Retina (tissue), 1 donor: Measurements from ENCODE around the gene GPX3.

Source experiments
- DNase-seq: peaks from one replicate; pipeline ENCODE4 v3.0.0-alpha.2; 2016

Gene GPX3

DNA sequence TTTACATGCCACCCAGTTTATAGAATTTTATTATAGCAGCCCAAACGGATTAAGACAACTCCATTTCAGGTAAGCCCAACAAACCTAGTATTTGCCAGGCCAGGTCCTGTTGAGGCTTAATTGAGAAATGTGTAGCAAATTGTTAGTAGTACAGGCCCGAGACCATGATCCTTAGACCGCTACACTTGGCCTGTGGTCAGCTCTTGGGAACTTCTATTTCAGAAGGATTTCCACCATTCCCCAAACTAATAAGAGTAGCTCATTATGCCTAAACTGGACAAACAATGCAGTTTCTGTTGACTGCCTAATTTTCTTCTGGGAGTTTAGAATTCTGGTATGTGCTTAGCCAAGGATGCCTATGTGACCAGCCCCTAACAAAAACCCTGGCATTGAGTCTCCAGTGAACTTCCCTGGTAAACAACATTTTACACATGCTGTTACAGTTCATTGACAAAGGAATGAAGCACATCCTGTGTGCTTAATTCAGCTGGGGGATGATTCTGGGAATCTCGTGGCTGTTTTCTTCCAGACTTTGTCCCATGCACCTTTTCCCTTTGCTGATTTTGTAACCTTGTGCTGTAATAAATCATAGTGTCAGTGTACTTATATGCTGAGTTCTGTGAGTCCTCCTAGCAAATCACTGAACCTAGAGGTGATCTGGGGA is 5.6 kb upstream of the GPX3 start:
- no peak for DNase-seq

DNA sequence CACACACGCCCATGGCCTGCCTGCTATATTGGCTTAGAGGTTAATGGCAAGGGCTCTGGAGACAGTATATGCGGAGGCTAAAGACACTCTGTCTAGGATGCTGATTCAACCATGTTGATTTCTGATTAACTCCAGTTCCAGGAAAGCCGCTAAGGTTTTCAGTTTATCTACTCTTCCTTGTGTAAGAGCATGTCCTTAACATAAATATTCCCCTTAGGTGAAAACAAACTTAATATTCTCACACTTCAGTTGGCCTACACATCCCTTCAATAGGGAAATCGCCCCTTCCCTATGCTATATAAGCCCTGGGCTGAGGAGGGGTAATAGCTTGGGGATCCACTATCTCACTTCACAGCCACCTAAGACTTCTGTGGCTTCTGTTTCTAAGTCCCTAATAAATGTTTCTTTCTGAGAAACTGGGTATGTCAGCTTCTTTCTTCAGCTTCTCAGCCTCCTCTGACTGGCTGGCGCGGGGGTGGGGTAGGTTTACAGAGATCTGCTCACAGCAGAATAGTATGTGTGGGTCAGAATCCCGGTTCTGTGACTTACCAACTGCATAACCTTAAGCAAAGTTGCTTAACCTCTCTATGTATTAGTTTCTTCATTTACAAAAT is 4.3 kb upstream of the GPX3 start:
- no peak for DNase-seq

DNA sequence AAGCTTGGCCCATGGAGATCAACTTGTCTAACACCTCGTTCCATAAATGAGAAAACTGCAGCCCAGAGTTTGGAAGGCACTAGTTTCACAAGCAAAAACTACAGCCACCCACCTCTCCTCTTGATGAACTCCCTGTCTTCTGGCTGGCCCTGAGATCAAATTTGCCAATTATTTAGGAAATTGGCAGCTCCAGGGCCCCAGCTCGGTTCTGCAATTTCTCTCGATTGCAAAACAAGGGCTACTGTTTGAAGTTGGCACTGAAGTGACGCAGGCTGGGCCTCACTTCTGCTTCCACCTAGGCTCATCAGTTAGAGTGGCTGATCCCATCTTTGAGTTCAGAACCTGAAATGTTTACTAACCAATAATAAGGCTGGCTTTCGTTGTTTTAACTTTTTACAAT is 3.7 kb upstream of the GPX3 start:
- DNase-seq, result no peak

DNA sequence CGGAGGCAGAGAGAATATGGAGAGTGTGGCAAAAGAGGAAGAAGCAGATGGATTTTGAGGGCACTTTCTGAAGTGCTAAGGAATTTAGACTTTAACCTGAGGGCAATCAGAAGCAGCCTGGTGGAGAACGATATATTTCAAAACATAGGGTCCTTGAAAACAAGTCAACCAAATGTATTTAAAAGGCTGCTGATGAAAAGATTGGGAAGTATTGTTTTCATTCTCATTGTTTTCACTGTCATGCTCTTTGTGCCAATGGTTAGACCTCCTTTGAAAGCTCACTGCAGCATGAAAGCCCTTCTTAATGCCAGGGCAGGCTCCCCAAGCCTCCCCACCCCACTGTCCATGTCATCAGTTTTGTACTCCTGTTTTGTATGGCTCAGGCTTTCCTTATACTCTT is 2.5 kb upstream of the GPX3 start:
- no peak for DNase-seq

DNA sequence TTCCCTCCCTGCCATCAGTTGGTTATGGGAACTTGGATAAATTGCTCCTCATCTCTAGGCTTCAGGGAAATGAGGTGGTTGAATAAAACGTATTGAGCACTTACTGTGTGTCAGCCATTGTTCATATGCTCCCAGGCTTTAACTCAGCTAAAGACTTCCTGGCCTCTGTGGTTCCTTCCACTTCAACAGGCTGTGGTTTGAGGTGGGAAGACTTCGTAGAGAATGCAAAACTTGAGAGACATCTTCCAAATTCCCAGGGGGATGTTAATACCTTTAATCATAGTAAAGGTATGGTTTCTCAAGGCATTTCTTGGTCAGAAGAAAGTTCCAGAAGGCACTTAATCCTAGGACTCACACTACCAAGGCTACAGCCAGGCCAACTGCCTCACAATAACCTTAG is 1.5 kb upstream of the GPX3 start:
- DNase-seq, result no peak

DNA sequence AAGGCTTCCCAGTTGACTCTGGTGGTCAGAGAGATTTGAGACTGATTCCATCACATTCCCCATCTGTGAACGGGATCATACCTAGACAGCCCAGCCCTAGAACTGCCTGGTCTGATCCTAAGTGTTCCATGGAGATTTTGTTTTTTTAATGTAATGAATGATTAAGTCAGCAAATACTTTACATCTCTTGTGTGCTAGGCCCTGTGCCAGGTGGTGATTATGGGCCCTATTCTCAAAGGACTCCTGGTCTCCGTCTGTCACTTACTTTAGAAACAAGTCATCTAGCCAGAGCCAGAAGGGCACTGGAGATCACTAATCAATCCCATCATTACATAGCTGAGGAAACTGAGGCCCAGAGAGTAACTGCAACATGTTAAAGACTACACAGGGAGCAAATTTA is 1.1 kb upstream of the GPX3 start:
- no peak for DNase-seq

DNA sequence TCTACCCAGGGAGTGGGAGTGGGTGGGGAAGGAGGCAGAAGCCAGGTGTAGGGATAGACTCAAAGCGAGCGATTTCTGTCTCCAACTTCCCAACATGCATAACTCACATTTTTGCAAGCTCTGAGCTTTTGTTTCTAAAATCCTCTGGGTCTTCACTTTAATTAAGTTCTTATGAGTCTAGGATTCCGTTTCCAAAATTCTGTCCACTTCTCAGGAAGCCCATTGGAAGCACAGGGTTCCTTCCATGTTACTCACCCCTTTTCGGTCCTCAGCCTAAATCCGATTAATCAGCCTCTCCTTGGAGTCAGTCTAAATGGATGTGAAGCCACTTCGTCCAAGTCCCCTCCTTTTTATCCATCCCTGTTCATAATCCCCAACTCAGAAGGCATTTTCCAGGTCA is 1.4 kb downstream of the GPX3 start:
- no peak for DNase-seq

DNA sequence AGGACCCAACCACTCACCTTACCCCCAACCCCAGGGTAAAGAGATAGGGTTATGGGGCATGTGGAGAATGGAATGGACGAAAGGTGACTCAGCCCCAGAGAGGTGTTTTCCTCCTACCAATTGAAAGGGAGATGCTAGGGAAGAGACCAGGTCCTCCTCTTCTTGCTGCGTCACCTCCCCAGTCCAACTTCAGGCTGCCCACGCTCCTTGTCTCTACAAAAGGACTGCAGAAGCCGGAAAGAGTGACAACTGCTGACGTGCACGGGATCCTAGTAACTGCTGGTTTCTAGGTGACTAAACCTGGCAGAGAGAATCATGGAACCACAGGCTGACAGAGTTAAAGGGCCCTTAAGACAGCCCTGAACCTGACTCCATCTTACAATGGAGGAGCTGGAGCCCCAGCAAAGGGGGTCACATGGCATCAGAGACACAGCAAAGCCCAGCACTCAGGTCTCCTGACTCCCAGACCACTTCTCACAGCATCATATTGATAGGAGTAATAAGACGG is 2.2 kb downstream of the GPX3 start:
- DNase-seq, result no peak

DNA sequence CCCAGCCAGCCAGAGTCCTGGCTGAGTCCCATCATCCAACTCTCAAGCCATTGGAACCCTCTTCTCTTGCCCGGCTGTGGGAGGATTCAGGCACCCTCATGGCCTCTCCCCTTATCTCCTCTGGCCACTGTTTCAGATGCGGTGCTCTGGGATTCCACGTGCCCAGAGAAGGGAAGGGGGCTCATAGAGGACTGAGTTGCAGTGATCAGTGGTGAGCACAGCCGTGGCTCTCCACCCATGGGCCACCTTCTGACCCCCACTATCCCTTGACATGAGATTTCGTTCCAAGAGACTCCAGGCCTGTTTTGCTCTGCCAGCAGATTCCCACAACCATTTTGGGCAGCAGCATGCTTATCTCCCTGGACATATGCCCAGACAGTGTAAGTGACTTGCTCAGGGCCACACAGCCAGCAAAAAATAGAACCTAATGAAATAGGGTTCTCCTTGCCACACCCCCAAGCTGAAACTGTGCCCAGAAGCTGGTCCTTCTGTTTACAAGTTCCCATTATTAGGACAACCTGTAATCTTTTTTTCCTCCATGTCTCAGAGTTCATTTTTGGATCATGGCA is 2.7 kb downstream of the GPX3 start:
- no peak for DNase-seq

DNA sequence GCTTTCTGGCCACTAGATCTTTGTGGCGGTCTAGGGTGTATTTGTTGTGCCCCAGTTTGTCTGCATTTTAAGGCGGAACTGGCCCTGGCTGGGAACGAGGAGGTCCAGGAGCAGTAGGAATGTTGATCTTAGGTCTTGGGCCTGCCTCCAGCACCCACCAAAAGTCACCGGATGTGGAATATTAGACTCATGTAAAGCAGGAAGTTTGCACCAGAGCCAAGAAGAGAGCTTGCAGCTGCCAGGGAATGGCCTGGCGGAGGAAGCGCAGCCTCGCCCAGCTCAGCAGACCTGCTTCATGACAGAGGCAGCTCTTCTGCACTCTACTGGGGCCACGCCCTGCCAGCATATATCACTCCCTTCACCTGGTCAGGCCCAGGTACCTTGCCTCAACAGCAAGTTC is 3.3 kb downstream of the GPX3 start:
- no peak for DNase-seq

DNA sequence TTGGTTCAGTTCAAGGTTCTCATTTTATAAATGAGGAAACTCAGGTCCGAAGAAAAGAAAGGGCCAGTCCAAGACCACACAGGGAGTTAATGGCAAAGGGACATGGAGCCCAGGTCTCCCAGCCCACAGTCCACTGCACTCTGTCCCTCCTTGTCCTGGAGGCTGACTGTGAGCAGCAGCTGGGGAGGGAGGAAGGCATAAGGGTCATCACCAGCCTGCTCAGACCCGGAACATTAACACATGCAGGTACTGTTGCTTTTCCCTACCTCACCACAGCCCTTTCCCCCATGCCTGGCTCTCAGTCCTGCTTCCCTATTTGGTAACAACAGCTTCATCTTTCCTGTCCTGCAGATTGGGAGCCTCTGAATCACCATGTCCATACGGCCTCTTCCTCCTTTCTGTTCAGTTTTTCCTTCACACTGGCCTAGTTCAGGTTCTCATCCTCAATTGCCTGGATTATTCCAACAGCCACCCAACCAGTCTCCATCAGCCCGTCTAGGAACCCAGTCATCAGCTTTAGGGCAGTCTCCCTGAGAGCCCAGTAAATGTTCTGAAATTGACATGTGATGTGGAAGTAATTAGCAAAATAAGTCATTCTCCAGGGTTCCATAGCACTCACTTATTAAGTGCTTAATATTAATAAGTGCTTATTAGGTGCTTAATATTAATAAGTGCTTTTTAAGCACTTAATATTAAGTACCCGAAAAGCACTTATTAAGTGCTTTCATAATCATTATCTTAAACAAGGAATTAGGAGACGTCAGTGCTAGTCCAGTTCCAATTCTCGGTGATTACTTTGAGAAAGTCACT is 4.3 kb downstream of the GPX3 start:
- no peak for DNase-seq

DNA sequence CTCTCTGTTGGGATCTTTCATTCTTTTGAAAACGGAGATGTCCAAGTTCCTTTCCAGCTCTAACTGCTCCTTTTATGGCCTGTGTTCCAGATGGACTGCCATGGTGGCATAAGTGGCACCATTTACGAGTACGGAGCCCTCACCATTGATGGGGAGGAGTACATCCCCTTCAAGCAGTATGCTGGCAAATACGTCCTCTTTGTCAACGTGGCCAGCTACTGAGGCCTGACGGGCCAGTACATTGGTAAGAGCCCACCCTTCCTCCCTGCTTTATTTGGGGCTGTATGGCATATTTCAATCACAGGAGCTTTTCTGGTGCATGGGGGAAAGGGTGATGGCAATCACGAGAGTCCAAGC is 4.8 kb downstream of the GPX3 start:
- DNase-seq, result no peak

DNA sequence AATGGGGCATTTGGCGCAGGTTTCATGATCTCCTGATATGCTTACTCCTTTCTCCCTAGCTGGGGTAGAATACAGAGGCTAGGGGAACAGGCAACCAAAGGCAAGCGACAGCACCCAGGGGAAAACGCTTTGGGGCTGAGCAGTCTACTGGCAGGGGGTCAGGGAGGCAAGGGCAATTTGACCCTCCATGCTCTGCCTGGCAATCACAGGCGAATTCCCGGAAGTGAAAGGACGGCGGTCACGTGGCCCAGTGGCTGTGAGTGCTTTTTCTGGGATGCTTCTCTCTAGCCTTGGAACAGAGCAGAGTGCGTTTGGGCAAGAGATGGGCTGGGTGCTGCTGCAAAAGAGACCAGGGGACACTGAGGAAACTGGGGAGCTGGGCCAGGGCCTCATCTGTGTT is 5.7 kb downstream of the GPX3 start:
- DNase-seq, result no peak

DNA sequence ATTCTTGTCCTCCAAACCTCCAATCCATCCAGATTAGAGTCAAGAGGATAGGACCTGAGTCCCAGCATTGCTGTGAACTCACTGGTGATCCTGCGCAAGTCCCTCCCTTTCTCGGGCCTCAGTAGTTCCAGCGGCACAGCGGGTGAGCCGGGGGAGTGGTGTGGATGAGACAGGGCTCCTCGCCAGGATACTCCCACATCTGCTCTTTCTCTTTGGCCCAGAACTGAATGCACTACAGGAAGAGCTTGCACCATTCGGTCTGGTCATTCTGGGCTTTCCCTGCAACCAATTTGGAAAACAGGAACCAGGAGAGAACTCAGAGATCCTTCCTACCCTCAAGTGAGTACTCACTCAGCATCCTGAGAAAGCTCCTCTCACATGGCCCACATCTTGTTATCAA is 6.3 kb downstream of the GPX3 start:
- no peak for DNase-seq

DNA sequence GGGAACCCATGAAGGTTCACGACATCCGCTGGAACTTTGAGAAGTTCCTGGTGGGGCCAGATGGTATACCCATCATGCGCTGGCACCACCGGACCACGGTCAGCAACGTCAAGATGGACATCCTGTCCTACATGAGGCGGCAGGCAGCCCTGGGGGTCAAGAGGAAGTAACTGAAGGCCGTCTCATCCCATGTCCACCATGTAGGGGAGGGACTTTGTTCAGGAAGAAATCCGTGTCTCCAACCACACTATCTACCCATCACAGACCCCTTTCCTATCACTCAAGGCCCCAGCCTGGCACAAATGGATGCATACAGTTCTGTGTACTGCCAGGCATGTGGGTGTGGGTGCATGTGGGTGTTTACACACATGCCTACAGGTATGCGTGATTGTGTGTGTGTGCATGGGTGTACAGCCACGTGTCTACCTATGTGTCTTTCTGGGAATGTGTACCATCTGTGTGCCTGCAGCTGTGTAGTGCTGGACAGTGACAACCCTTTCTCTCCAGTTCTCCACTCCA is 7.6 kb downstream of the GPX3 start:
- DNase-seq, result no peak

DNA sequence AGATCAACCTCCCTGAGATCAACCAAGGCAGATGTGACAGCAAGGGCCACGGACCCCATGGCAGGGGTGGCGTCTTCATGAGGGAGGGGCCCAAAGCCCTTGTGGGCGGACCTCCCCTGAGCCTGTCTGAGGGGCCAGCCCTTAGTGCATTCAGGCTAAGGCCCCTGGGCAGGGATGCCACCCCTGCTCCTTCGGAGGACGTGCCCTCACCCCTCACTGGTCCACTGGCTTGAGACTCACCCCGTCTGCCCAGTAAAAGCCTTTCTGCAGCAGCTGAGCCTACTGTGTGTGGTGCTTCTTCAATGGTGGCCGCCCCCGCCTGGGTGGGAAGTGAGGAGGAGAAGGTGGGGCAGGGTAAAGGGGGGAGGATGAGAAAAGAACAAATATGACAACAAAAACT is 8.3 kb downstream of the GPX3 start:
- DNase-seq, result no peak

DNA sequence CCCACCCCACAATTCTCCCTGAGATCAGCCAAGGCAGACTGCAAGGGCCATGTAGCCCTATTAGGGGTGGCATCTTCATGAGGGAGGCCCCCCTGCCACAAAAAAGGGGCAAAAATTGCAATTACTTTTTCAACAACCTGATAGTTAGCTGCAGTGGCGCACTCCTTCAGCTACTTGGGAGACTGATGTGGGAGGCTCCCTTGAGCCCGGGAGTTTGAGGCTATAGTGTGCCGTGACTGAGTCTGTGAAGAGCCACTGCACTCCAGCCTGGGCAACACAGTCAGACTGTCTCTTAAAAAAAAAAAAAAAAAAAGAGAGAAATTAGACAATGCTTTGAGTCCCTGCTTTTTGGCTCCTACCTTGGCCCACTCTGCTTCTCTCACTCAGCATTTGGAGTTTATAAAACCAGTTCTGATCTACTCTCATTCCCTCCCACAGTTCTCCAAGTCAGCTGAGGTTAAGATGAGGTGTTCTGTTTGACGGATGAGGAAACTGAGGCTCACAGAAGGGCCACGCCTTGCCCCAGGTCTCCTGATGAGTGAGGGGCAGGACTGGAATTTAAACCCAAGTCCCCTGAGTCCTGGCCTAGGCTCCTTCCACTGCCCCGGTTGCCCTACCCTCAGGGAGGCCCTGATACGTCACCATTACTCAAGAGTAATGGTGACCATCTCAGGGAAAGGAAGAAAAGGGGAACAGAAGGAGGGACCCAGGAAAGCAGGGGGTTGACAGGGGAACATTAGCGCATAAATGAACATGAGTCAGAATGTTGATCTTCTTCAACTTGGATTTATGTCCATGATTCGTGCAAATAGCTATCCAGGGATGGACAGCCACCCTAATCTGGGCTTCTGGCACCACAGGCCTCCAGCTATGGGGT is 9.0 kb downstream of the GPX3 start:
- DNase-seq, result no peak

DNA sequence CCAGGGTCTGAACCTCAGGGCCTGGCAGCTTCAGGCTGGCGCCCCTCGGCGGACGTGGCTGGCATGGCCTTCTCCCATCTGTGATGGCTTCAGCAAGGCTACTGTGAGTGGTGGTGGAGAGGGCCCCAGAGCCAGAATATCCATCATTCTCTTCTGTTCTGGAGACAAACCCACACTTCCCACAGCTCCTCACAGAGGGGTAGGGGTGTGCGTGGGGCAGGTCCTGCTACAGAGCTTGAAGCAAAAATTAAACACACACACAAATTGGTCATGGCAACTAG is 9.6 kb downstream of the GPX3 start:
- DNase-seq, result no peak

DNA sequence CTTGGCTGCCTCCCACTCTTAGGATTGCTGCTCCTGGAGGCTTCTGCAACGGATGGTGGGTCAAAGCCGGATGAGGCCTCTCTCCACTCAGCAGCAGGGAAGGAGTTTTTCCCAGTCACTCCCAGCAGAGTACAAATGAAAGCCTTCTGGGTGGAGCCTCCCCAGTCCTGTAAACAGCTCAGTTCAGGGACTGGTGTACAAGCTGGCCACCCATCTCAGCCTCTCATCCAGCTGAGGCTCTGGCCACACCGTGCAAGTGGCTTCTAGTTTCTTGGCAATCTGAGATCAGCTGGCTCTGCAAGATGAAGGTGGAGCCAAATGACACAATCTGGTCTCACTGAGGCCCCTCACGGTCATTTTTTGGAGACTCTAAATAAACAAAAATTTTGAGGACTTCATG is 10.0 kb downstream of the GPX3 start:
- no peak for DNase-seq

DNA sequence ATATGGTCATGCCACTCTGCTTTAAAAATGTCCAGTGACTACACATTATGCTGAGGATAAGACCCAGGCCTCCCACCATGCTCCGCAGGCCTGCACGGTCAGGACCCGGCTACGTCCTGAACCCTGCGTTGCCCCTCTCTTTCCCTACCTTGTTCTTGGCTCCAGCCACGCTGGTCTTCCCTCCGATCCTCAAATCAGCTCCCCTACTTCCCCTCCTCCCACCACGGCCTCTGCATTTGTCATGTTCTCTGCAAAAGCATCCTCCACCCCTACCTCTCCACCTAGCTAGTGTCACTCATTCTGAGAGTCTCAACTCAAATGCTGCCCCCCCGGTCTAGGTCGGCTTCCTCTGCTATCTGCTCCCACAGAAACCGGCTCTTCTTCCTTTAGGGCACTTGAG is 11.2 kb downstream of the GPX3 start:
- no peak for DNase-seq

DNA sequence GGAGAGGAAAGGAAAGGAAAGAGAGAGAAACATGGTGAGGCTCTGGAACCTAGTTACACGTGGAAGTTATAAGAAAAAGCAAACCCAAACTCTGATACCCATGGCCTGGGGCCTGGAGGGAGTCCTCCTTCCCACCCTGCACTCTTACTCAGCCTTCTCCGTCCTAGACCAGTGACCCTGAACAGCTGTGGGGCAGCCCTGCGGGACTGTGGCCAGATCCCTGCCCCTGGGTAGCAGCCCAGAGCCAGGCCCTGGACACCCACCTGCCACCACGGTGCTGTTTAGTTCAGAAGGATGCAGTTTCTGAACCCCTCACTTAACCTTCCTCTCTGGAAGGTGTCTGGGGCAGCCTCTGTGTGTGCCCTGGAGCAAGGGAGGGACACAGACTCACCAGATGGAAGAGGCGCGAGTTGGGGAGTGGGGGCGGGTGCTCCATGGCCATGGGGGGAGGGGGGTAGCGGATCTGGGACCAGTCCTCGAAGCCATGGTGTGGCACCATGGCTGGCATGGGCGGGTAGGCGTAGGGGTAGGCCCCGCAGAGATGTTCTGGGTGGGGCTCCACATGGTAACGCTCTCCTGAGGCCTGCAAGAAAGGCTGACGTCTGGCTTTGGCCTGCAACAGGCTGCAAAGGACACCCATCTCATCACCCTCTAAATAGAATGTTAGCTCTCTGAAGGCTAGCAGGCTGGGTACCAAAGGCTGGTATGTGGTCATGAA is 13.0 kb downstream of the GPX3 start:
- no peak for DNase-seq
